ENCODE data around the gene TENT4B.

DNA sequence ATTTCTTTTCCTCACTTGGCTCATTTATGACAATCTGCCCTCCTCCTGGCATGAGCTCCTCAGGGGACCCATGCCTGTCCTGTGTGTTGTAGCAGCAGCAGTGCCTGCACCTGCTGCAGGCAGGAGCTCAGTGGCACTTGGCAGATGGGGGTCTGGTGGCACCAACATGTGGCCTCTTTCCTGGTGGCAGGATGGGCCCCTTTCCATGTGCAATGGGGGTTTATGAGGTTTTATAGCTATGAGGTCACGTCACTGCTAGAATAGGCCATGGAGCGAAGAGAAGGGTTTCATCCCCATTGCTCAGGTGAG, 120.2 kb downstream of the TENT4B start:
- TF ChIP-seq EZH2 (IDR thresholded peaks at IDR 0.05; ENCODE audit: borderline replicate concordance, low read depth, low read length, poor library complexity, severe bottlenecking): no peak
- TF ChIP-seq, protein P1, sequence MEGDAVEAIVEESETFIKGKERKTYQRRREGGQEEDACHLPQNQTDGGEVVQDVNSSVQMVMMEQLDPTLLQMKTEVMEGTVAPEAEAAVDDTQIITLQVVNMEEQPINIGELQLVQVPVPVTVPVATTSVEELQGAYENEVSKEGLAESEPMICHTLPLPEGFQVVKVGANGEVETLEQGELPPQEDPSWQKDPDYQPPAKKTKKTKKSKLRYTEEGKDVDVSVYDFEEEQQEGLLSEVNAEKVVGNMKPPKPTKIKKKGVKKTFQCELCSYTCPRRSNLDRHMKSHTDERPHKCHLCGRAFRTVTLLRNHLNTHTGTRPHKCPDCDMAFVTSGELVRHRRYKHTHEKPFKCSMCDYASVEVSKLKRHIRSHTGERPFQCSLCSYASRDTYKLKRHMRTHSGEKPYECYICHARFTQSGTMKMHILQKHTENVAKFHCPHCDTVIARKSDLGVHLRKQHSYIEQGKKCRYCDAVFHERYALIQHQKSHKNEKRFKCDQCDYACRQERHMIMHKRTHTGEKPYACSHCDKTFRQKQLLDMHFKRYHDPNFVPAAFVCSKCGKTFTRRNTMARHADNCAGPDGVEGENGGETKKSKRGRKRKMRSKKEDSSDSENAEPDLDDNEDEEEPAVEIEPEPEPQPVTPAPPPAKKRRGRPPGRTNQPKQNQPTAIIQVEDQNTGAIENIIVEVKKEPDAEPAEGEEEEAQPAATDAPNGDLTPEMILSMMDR (conservative IDR thresholded peaks at IDR 0.05; ENCODE audit: low read depth, low read length): no peak
